Measurements from ENCODE around the gene TARS3. TPM values are rescaled to one million over a fixed set of nuclear protein-coding genes. Genes with fewer than 3 reads are reported as not detected.

Gene TARS3
- total RNA-seq, 3 donors from 2014 or later = 21.3 to 32.8 (median 25.3) TPM

DNA sequence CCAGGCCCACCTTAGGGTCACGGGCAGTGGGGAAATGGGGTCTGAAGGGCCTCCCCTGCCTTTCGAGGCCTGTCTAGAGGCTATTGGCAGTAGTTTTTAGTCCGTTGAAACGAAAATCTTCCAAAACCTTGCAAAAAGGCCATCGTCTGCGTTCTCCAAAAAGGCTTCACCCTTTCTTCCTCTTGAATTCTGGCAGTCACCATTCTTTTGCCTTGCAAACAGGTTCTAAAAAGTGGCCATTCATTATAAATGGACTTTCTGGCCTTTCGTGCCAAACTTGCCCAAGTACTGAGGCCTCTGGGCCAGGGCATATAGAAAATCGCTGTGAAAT lies 367 bp upstream of the TARS3 start:
- Histone ChIP-seq H3K9me3 (no peaks in the 10 kb centered on the region), H3K27me3 (no peaks in the 10 kb centered on the region), H3K36me3 (no peaks in the 10 kb centered on the region), H3K4me1 (peaks cover 0 to 7% of the 10 kb centered on the region in 2 donors), H3K27ac (peak overlapping the region; percentile 90 to 92), H3K4me3 (peak overlapping the region; percentile 86 to 96 (median 91))
- no peak for DNase-seq (ENCODE audit: low spot score in 2 of 2)
- TF ChIP-seq POLR2AphosphoS5 (IDR thresholded peaks at IDR 0.05) (no peak), POLR2A (IDR thresholded peaks at IDR 0.05) (no peak), CTCF (IDR thresholded peaks at IDR 0.05) (no peak)
- intact Hi-C loops (cut with DNase I; ENCODE audit: low total_unique reads) = no loop called here

GRCh38 chr15:101723171-101723873 lies 951 bp downstream of the TARS3 start:
- no peaks in the 10 kb centered on the region for H3K9me3 ChIP-seq
- peaks cover 0 to 7% of the 10 kb centered on the region in 2 donors for H3K4me1 ChIP-seq
- H3K27ac ChIP-seq = peak overlapping the region; percentile 90 to 92
- TF ChIP-seq POLR2A (IDR thresholded peaks at IDR 0.05) (no peak), POLR2AphosphoS5 (IDR thresholded peaks at IDR 0.05) (no peak), CTCF (IDR thresholded peaks at IDR 0.05) (no peak)
- H3K4me3 ChIP-seq = peak overlapping the region; percentile 86 to 96 (median 91)
- no peaks in the 10 kb centered on the region for H3K36me3 ChIP-seq
- no peaks in the 10 kb centered on the region for H3K27me3 ChIP-seq
- DNase-seq (ENCODE audit: low spot score in 2 of 2) = no peak
- intact Hi-C loops (cut with DNase I; ENCODE audit: low total_unique reads) = no loop called here

DNA sequence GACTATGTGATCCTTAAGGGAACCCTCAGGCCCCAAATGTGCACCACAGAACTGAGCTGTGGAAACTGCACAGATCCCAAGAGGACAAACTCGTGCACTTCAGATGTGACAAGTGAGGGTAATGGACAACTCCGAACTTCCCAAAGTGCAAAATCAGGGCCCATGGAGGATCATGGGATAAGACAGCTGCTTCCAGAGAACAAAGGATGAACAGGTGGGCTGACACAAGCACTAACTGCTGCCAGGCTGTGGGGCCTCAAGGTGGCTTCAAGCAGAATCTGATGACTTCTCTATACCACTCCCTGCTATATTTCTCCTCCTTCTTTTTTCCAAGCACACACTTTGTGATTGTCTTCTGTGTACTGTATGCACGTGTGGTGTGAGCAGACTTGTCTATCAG lies 5.4 kb downstream of the TARS3 start:
- TF ChIP-seq POLR2AphosphoS5 (IDR thresholded peaks at IDR 0.05) (no peak), CTCF (IDR thresholded peaks at IDR 0.05) (no peak), POLR2A (IDR thresholded peaks at IDR 0.05) (no peak)
- H3K9me3 ChIP-seq = no peaks in the 10 kb centered on the region
- H3K36me3 ChIP-seq = no peaks in the 10 kb centered on the region

DNA sequence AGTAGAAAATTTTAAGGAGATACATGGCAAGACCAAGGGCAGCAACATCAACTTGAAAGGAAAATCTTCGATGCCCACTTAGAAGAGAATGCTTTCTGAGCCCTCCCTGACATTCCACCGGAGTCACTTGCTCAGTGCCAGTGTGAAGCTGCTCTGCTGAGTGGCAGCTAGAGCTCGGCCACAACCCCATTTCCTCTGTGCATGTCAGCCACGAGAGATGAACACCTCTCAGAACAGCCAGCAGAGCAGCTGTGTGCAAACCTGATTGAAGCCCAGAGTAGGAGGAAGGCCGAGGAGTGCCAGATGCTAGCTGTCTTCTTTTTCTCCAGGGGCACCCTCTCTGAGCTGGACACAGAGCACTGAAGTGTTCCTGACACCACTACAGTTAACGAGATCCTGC lies 12.2 kb downstream of the TARS3 start:
- Histone ChIP-seq H3K4me1 (no peaks in the 10 kb centered on the region), H3K27ac (no peak overlapping the region), H3K9me3 (no peaks in the 10 kb centered on the region), H3K27me3 (no peaks in the 10 kb centered on the region), H3K36me3 (no peaks in the 10 kb centered on the region), H3K4me3 (no peak overlapping the region)
- intact Hi-C loops (cut with DNase I; ENCODE audit: low total_unique reads) = no loop called here
- DNase-seq (ENCODE audit: low spot score in 2 of 2) = no peak
- TF ChIP-seq POLR2A (IDR thresholded peaks at IDR 0.05) = no peak
- no peak for TF ChIP-seq CTCF (IDR thresholded peaks at IDR 0.05)
- TF ChIP-seq POLR2AphosphoS5 (IDR thresholded peaks at IDR 0.05) = no peak

More for the DNA sequence above, 5.4 kb downstream of the TARS3 start:
- Histone ChIP-seq H3K4me3 (no peak overlapping the region), H3K27me3 (no peaks in the 10 kb centered on the region), H3K27ac (no peak overlapping the region), H3K4me1 (peaks cover 0 to 7% of the 10 kb centered on the region in 2 donors)
- no peak for DNase-seq (ENCODE audit: low spot score in 2 of 2)
- intact Hi-C loops (cut with DNase I; ENCODE audit: low total_unique reads) = no loop called here

- H3K36me3 ChIP-seq = no peaks in the 10 kb centered on the region
- intact Hi-C loops (cut with DNase I; ENCODE audit: low total_unique reads) = no loop called here
- H3K4me3 ChIP-seq = no peak overlapping the region
- no peaks in the 10 kb centered on the region for H3K9me3 ChIP-seq
- H3K27ac ChIP-seq = no peak overlapping the region
- no peaks in the 10 kb centered on the region for H3K27me3 ChIP-seq
- TF ChIP-seq POLR2AphosphoS5 (IDR thresholded peaks at IDR 0.05) (no peak), CTCF (IDR thresholded peaks at IDR 0.05) (no peak), POLR2A (IDR thresholded peaks at IDR 0.05) (no peak)
- no peak for DNase-seq (ENCODE audit: low spot score in 2 of 2)
- H3K4me1 ChIP-seq = no peaks in the 10 kb centered on the region
These were observed 13.5 kb downstream of the TARS3 start for GRCh38 chr15:101710806-101711205.
